Keratinocyte (primary cell): ENCODE data around the gene PADI1. TPM values are rescaled to one million over a fixed set of nuclear protein-coding genes. Genes with fewer than 3 reads are reported as not detected.
A peak's percentile ranks its signal among the peaks of the same experiment; 100 is the strongest.

Experiments
- DNase-seq: peaks from one replicate; pipeline ENCODE4 v3.0.0-alpha.2; 2011; ENCODE audit warnings: low read depth, missing footprints, low spot score
- FAIRE-seq: peaks from 2 replicates; lab custom pipeline; 2011; peaks lifted over from hg19 to GRCh38; lab: Jason Lieb, UNC
- H2AFZ ChIP-seq: 2 replicates; pipeline ENCODE4 v1.6.0; 2012; ENCODE audit warnings: low read length, control low read depth, inconsistent platforms; ENCODE audit not compliant: control insufficient read depth
- H3K27ac ChIP-seq: 2 replicates; pipeline ENCODE4 v1.5.1; 2011; ENCODE audit warnings: low read length; ENCODE audit not compliant: control insufficient read depth, insufficient read depth
- H3K27me3 ChIP-seq: 3 replicates; pipeline ENCODE4 v1.6.0; 2011; ENCODE audit warnings: low read length; ENCODE audit not compliant: control insufficient read depth, insufficient read depth; ENCODE audit errors: extremely low read depth
- H3K36me3 ChIP-seq, 2 experiments: 2 replicates in 1 of 2; 3 replicates in 1 of 2; pipeline ENCODE4 v1.5.1; 2011; ENCODE audit warnings: low read length in 2 of 2, mild to moderate bottlenecking in 1 of 2; ENCODE audit not compliant: control insufficient read depth in 2 of 2, insufficient read depth in 2 of 2; ENCODE audit errors: extremely low read depth in 1 of 2
- H3K4me1 ChIP-seq: 3 replicates; pipeline ENCODE4 v1.5.1; 2011; ENCODE audit warnings: low read length; ENCODE audit not compliant: control insufficient read depth, insufficient read depth; ENCODE audit errors: extremely low read depth
- H3K4me2 ChIP-seq: 3 replicates; pipeline ENCODE4 v1.6.0; 2011; ENCODE audit warnings: low read depth, low read length; ENCODE audit not compliant: control insufficient read depth, insufficient read depth; ENCODE audit errors: extremely low read depth
- H3K4me3 ChIP-seq, 3 experiments: fragments of 200-600 bp in 1 of 3; sonication (generic) in 1 of 3; 2 replicates in 2 of 3; 3 replicates in 1 of 3; pipeline ENCODE4 v1.5.1; 2011 to 2016; ENCODE audit warnings: low read length in 3 of 3, mild to moderate bottlenecking in 3 of 3, control low read depth in 2 of 3, inconsistent platforms in 1 of 3, low read depth in 1 of 3, mixed read lengths in 1 of 3, mixed run types in 1 of 3, moderate library complexity in 1 of 3; ENCODE audit not compliant: control insufficient read depth in 2 of 3, insufficient read depth in 2 of 3; ENCODE audit errors: extremely low read depth in 1 of 3
- H3K79me2 ChIP-seq: 2 replicates; pipeline ENCODE4 v1.6.0; 2012; ENCODE audit warnings: low read length; ENCODE audit not compliant: control insufficient read depth, insufficient read depth
- H3K9ac ChIP-seq: 3 replicates; pipeline ENCODE4 v1.6.0; 2011; ENCODE audit warnings: low read length; ENCODE audit not compliant: control insufficient read depth, insufficient read depth; ENCODE audit errors: extremely low read depth
- H3K9me1 ChIP-seq: 3 replicates; pipeline ENCODE4 v1.6.0; 2011; ENCODE audit warnings: low read length; ENCODE audit not compliant: control insufficient read depth, insufficient read depth; ENCODE audit errors: extremely low read depth
- H3K9me3 ChIP-seq: 2 replicates; pipeline ENCODE4 v1.5.1; 2012; ENCODE audit warnings: low read depth, low read length; ENCODE audit not compliant: control insufficient read depth
- H4K20me1 ChIP-seq: 3 replicates; pipeline ENCODE4 v1.6.0; 2011; ENCODE audit warnings: low read length; ENCODE audit not compliant: control insufficient read depth, insufficient read depth; ENCODE audit errors: extremely low read depth
- CTCF ChIP-seq, 3 experiments: IDR thresholded peaks in 1 of 3; conservative IDR thresholded peaks in 1 of 3; optimal IDR thresholded peaks in 1 of 3; 2 replicates in 2 of 3; 3 replicates in 1 of 3; pipeline versions ENCODE3 to v1.5.1; 2011; ENCODE audit warnings: low read length in 3 of 3, mild to moderate bottlenecking in 3 of 3, moderate library complexity in 2 of 3, control low read depth in 1 of 3, inconsistent platforms in 1 of 3; ENCODE audit not compliant: insufficient read depth in 2 of 3; ENCODE audit errors: extremely low read depth in 1 of 3
- EZH2 ChIP-seq: IDR thresholded peaks from one replicate; pipeline ENCODE4 v1.6.1; 2012; ENCODE audit warnings: inconsistent platforms, mild to moderate bottlenecking, low read length, moderate library complexity
- dilution Hi-C: fragments of 300-500 bp; cut with MboI; formaldehyde crosslinking; loops from one replicate; pipeline ENCODE4 v1.7.0; 2020; ENCODE audit warnings: low sequenced_read_pairs; ENCODE audit not compliant: extremely low pct_ligation_motif_present
- polyA plus RNA-seq, 5 experiments: library from polyadenylated mRNA; depleted of rRNA in 3 of 5; stranded (reverse) in 3 of 5; stranded (forward) in 1 of 5; unstranded in 1 of 5; fragments of >200 nt; gene quantifications; 1 replicate in 1 of 5; 2 replicates in 3 of 5; 3 replicates in 1 of 5; pipeline versions ENCODE4 v1.2.1 to v1.2.3, GENCODE V29; 2011 to 2012; ENCODE audit warnings: missing spikeins in 2 of 5, low read depth in 1 of 5, low replicate concordance in 1 of 5

The PADI1 gene
- polyA plus RNA-seq, 1 donor (not counting 4 experiments of a cell fraction or from before 2014, with no cell fraction given), result 0.96 TPM

GRCh38 chr1:17255336-17255735 is 50.4 kb downstream of the PADI1 start:
- FAIRE-seq, result no peak
- Histone ChIP-seq H3K4me1 (peaks cover 33% of the 10 kb centered on the region), H3K36me3 (no peaks in the 10 kb centered on the region), H2AFZ (no peak overlapping the region), H3K27ac (no peak overlapping the region), H3K9ac (no peak overlapping the region), H3K4me2 (no peak overlapping the region), H3K27me3 (no peaks in the 10 kb centered on the region), H3K4me3 (no peak overlapping the region), H4K20me1 (no peaks in the 10 kb centered on the region), H3K9me1 (no peaks in the 10 kb centered on the region), H3K79me2 (no peaks in the 10 kb centered on the region), H3K9me3 (no peaks in the 10 kb centered on the region)
- dilution Hi-C loops, result no loop called here
- no peak for TF ChIP-seq CTCF (optimal IDR thresholded peaks at IDR 0.05 in 1 of 3, IDR thresholded peaks at IDR 0.05 in 1 of 3, conservative IDR thresholded peaks at IDR 0.05 in 1 of 3; ENCODE audit: extremely low read depth in 1 of 3, insufficient read depth in 2 of 3, low read length in 3 of 3)
- no peak for TF ChIP-seq EZH2
- DNase-seq, result no peak

- Histone ChIP-seq H3K9ac (no peak overlapping the region), H3K27me3 (no peaks in the 10 kb centered on the region), H4K20me1 (no peaks in the 10 kb centered on the region), H3K27ac (no peak overlapping the region), H3K9me3 (no peaks in the 10 kb centered on the region), H3K4me1 (peaks cover 17% of the 10 kb centered on the region), H3K36me3 (no peaks in the 10 kb centered on the region), H3K79me2 (no peaks in the 10 kb centered on the region), H3K4me3 (no peak overlapping the region), H3K4me2 (no peak overlapping the region), H3K9me1 (no peaks in the 10 kb centered on the region), H2AFZ (no peak overlapping the region)
- no peak for TF ChIP-seq CTCF (optimal IDR thresholded peaks at IDR 0.05 in 1 of 3, IDR thresholded peaks at IDR 0.05 in 1 of 3, conservative IDR thresholded peaks at IDR 0.05 in 1 of 3; ENCODE audit: extremely low read depth in 1 of 3, insufficient read depth in 2 of 3, low read length in 3 of 3)
- no peak for TF ChIP-seq EZH2
- FAIRE-seq, result peak; percentile 85
- dilution Hi-C loops, result no loop called here
- no peak for DNase-seq
These were observed 53.3 kb downstream of the PADI1 start for GRCh38 chr1:17258116-17258757.
